ENCODE measurements around the gene MYO1G. TPM values are rescaled to one million over a fixed set of nuclear protein-coding genes. Genes with fewer than 3 reads are reported as not detected.
"Not testable (repeated sequence)": the region's sequence is repeated elsewhere in the genome, so short reads cannot be mapped to it uniquely, and the experiment has no call there.

The MYO1G gene
- total and polyA plus RNA-seq, 3 experiments from 2014 or later, result 182 to 374 (median 363) TPM

- Mint-ChIP-seq H3K36me3 (peaks cover 0 to 14% (median 0%) of the 10 kb centered on the region in 3 donors), H3K9me3 (no peaks in the 10 kb centered on the region), H3K4me1 (peaks cover 45 to 56% (median 56%) of the 10 kb centered on the region in 3 donors), H3K27me3 (no peaks in the 10 kb centered on the region), H3K27ac (peak overlapping the region in 7 of 8 donors; percentile 65 to 97 (median 92)), H3K4me3 (peak overlapping the region; percentile 97 to 99 (median 99))
- ChIA-PET POLR2A (interaction anchor here (0.7 to 4.3 kb wide), 5 partner anchors 9 to 424 kb away, joined by 3 to 81 read pairs (median 5); partner anchors contain the start of gene DDX56), CTCF (interaction anchor here (0.9 to 9.9 kb wide), 9 partner anchors 9 to 33 kb away, joined by 3 to 117 read pairs (median 4); partner anchors contain the start of gene MYO1G)
- no peak for DNase-seq
- no peak overlapping the region for H3K27ac ChIP-seq (ENCODE audit: low read depth, low read length)
- H3K4me3 ChIP-seq (ENCODE audit: low read length), result no peak overlapping the region
- no peaks in the 10 kb centered on the region for H3K36me3 ChIP-seq (ENCODE audit: insufficient read depth, low read length)
- H3K9me3 ChIP-seq (ENCODE audit: low read length), result no peaks in the 10 kb centered on the region
- peaks cover 59% of the 10 kb centered on the region for H3K4me1 ChIP-seq (ENCODE audit: insufficient read depth, low read length)
- no peaks in the 10 kb centered on the region for H3K27me3 ChIP-seq (ENCODE audit: insufficient read depth, low read length, poor library complexity, severe bottlenecking)
Observed at GRCh38 chr7:44998153-44998871, 19.5 kb upstream of the MYO1G start.

- H3K4me1 ChIP-seq (ENCODE audit: insufficient read depth, low read length), result peaks cover 39% of the 10 kb centered on the region
- H3K4me1 Mint-ChIP-seq, result peaks cover 31 to 38% (median 38%) of the 10 kb centered on the region in 3 donors
- peak overlapping the region; percentile 55 to 88 (median 76) for H3K27ac Mint-ChIP-seq
- H3K9me3 ChIP-seq (ENCODE audit: low read length), result no peaks in the 10 kb centered on the region
- ChIA-PET POLR2A (interaction anchor here (0.6 to 1.0 kb wide), 3 partner anchors 114 to 1360 kb away, joined by 3 to 5 read pairs (median 3); no protein-coding TSS in a partner anchor), CTCF (interaction anchor here (1.0 to 9.9 kb wide), 6 partner anchors 14 to 140 kb away, joined by 3 to 117 read pairs (median 4); partner anchors contain the start of gene MYO1G)
- no peaks in the 10 kb centered on the region for H3K27me3 ChIP-seq (ENCODE audit: insufficient read depth, low read length, poor library complexity, severe bottlenecking)
- peaks cover 0 to 4% (median 0%) of the 10 kb centered on the region in 3 donors for H3K36me3 Mint-ChIP-seq
- no peaks in the 10 kb centered on the region for H3K9me3 Mint-ChIP-seq
- no peaks in the 10 kb centered on the region for H3K36me3 ChIP-seq (ENCODE audit: insufficient read depth, low read length)
- H3K4me3 Mint-ChIP-seq, result peak overlapping the region; percentile 4 to 85 (median 43)
- no peak overlapping the region for H3K27ac ChIP-seq (ENCODE audit: low read depth, low read length)
- H3K4me3 ChIP-seq (ENCODE audit: low read length), result no peak overlapping the region
- DNase-seq, result no peak
- H3K27me3 Mint-ChIP-seq, result no peaks in the 10 kb centered on the region
Observed at GRCh38 chr7:44995555-44996493, 17.0 kb upstream of the MYO1G start.

- H3K36me3 Mint-ChIP-seq, result peaks cover 0 to 4% (median 2%) of the 10 kb centered on the region in 3 donors
- H3K27me3 Mint-ChIP-seq, result no peaks in the 10 kb centered on the region
- CTCF ChIA-PET, result interaction anchor here (9.9 kb wide), 1 partner anchor 19 kb away, joined by 117 read pairs; the partner anchor contains the start of gene MYO1G
- peak overlapping the region; percentile 55 to 88 (median 76) for H3K27ac Mint-ChIP-seq
- H3K4me1 ChIP-seq (ENCODE audit: insufficient read depth, low read length), result peaks cover 35% of the 10 kb centered on the region
- H3K27me3 ChIP-seq (ENCODE audit: insufficient read depth, low read length, poor library complexity, severe bottlenecking), result no peaks in the 10 kb centered on the region
- H3K4me3 Mint-ChIP-seq, result peak overlapping the region; percentile 4 to 85 (median 42)
- DNase-seq, result no peak
- POLR2A ChIA-PET, result interaction anchor here (0.5 kb wide), 1 partner anchor 31 kb away, joined by 5 read pairs; no protein-coding TSS in a partner anchor
- H3K9me3 Mint-ChIP-seq, result no peaks in the 10 kb centered on the region
- H3K27ac ChIP-seq (ENCODE audit: low read depth, low read length), result no peak overlapping the region
- no peaks in the 10 kb centered on the region for H3K9me3 ChIP-seq (ENCODE audit: low read length)
- H3K4me1 Mint-ChIP-seq, result peaks cover 31 to 38% (median 36%) of the 10 kb centered on the region in 3 donors
- no peak overlapping the region for H3K4me3 ChIP-seq (ENCODE audit: low read length)
- no peaks in the 10 kb centered on the region for H3K36me3 ChIP-seq (ENCODE audit: insufficient read depth, low read length)
Observed at GRCh38 chr7:44994877-44995554, 16.2 kb upstream of the MYO1G start.

GRCh38 chr7:44992004-44992795 is 13.4 kb upstream of the MYO1G start:
- DNase-seq; H3K27ac ChIP-seq (ENCODE audit: low read depth, low read length); H3K9me3 ChIP-seq (ENCODE audit: low read length); H3K9me3 Mint-ChIP-seq; H3K4me3 ChIP-seq (ENCODE audit: low read length); H3K36me3 Mint-ChIP-seq; H3K27me3 ChIP-seq (ENCODE audit: insufficient read depth, low read length, poor library complexity, severe bottlenecking); H3K36me3 ChIP-seq (ENCODE audit: insufficient read depth, low read length); POLR2A ChIA-PET; H3K4me3 Mint-ChIP-seq; H3K27me3 Mint-ChIP-seq: not testable (repeated sequence)
- CTCF ChIA-PET, result interaction anchor here (0.9 kb wide), 1 partner anchor 9 kb away, joined by 3 read pairs; no protein-coding TSS in a partner anchor
- H3K4me1 Mint-ChIP-seq, result peaks cover 30 to 34% (median 34%) of the 10 kb centered on the region in 3 donors
- peaks cover 33% of the 10 kb centered on the region for H3K4me1 ChIP-seq (ENCODE audit: insufficient read depth, low read length)
- H3K27ac Mint-ChIP-seq, result peak overlapping the region in 2 of 8 donors; percentile 54 to 65

- Histone ChIP-seq H3K36me3 (ENCODE audit: insufficient read depth, low read length) (peaks cover 3% of the 10 kb centered on the region), H3K27me3 (ENCODE audit: insufficient read depth, low read length, poor library complexity, severe bottlenecking) (no peaks in the 10 kb centered on the region), H3K4me1 (ENCODE audit: insufficient read depth, low read length) (peaks cover 31% of the 10 kb centered on the region), H3K27ac (ENCODE audit: low read depth, low read length) (no peak overlapping the region), H3K9me3 (ENCODE audit: low read length) (no peaks in the 10 kb centered on the region), H3K4me3 (ENCODE audit: low read length) (no peak overlapping the region)
- Mint-ChIP-seq H3K9me3 (no peaks in the 10 kb centered on the region), H3K27ac (peak overlapping the region in 3 of 8 donors; percentile 11 to 58 (median 50)), H3K36me3 (peaks cover 0 to 15% (median 2%) of the 10 kb centered on the region in 3 donors), H3K27me3 (no peaks in the 10 kb centered on the region), H3K4me1 (peaks cover 32 to 38% (median 36%) of the 10 kb centered on the region in 3 donors), H3K4me3 (no peak overlapping the region)
- DNase-seq, result no peak
- POLR2A ChIA-PET, result interaction anchor here (0.9 kb wide), 1 partner anchor 9 kb away, joined by 3 read pairs; no protein-coding TSS in a partner anchor
- CTCF ChIA-PET, result interaction anchor here (0.8 to 2.1 kb wide), 4 partner anchors 8 to 17 kb away, joined by 3 to 10 read pairs (median 4); no protein-coding TSS in a partner anchor
Observed at GRCh38 chr7:44990109-44991023, 11.6 kb upstream of the MYO1G start.

GRCh38 chr7:44989132-44989531 is 10.3 kb upstream of the MYO1G start:
- ChIA-PET POLR2A (interaction anchor here (1.0 kb wide), 1 partner anchor 10 kb away, joined by 5 read pairs; no protein-coding TSS in a partner anchor), CTCF (interaction anchor here (1.0 to 2.1 kb wide), 5 partner anchors 9 to 50 kb away, joined by 3 to 10 read pairs (median 4); no protein-coding TSS in a partner anchor)
- Histone ChIP-seq H3K27me3 (ENCODE audit: insufficient read depth, low read length, poor library complexity, severe bottlenecking) (no peaks in the 10 kb centered on the region), H3K4me3 (ENCODE audit: low read length) (no peak overlapping the region), H3K27ac (ENCODE audit: low read depth, low read length) (no peak overlapping the region), H3K4me1 (ENCODE audit: insufficient read depth, low read length) (peaks cover 31% of the 10 kb centered on the region), H3K9me3 (ENCODE audit: low read length) (no peaks in the 10 kb centered on the region), H3K36me3 (ENCODE audit: insufficient read depth, low read length) (peaks cover 15% of the 10 kb centered on the region)
- Mint-ChIP-seq H3K27me3 (no peaks in the 10 kb centered on the region), H3K36me3 (peaks cover 7 to 28% (median 12%) of the 10 kb centered on the region in 3 donors), H3K27ac (peak overlapping the region in 4 of 8 donors; percentile 17 to 93 (median 32)), H3K4me1 (peaks cover 34 to 39% (median 37%) of the 10 kb centered on the region in 3 donors), H3K4me3 (peak overlapping the region in 1 of 7 donors; percentile 80), H3K9me3 (no peaks in the 10 kb centered on the region)
- DNase-seq, result no peak
